Activated CD4-positive, alpha-beta T cell treated with anti-CD3 and anti-CD28 coated beads, Interleukin-2, amount 50 U/mL, for 1 hour (primary cell): ENCODE results near the gene PCLO.

Experiments used
- DNase-seq: peaks from one replicate; pipeline ENCODE4 v3.0.0-alpha.2; 2020

The PCLO gene, protein sequence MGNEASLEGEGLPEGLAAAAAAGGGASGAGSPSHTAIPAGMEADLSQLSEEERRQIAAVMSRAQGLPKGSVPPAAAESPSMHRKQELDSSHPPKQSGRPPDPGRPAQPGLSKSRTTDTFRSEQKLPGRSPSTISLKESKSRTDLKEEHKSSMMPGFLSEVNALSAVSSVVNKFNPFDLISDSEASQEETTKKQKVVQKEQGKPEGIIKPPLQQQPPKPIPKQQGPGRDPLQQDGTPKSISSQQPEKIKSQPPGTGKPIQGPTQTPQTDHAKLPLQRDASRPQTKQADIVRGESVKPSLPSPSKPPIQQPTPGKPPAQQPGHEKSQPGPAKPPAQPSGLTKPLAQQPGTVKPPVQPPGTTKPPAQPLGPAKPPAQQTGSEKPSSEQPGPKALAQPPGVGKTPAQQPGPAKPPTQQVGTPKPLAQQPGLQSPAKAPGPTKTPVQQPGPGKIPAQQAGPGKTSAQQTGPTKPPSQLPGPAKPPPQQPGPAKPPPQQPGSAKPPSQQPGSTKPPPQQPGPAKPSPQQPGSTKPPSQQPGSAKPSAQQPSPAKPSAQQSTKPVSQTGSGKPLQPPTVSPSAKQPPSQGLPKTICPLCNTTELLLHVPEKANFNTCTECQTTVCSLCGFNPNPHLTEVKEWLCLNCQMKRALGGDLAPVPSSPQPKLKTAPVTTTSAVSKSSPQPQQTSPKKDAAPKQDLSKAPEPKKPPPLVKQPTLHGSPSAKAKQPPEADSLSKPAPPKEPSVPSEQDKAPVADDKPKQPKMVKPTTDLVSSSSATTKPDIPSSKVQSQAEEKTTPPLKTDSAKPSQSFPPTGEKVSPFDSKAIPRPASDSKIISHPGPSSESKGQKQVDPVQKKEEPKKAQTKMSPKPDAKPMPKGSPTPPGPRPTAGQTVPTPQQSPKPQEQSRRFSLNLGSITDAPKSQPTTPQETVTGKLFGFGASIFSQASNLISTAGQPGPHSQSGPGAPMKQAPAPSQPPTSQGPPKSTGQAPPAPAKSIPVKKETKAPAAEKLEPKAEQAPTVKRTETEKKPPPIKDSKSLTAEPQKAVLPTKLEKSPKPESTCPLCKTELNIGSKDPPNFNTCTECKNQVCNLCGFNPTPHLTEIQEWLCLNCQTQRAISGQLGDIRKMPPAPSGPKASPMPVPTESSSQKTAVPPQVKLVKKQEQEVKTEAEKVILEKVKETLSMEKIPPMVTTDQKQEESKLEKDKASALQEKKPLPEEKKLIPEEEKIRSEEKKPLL (N-terminal part only)

DNA sequence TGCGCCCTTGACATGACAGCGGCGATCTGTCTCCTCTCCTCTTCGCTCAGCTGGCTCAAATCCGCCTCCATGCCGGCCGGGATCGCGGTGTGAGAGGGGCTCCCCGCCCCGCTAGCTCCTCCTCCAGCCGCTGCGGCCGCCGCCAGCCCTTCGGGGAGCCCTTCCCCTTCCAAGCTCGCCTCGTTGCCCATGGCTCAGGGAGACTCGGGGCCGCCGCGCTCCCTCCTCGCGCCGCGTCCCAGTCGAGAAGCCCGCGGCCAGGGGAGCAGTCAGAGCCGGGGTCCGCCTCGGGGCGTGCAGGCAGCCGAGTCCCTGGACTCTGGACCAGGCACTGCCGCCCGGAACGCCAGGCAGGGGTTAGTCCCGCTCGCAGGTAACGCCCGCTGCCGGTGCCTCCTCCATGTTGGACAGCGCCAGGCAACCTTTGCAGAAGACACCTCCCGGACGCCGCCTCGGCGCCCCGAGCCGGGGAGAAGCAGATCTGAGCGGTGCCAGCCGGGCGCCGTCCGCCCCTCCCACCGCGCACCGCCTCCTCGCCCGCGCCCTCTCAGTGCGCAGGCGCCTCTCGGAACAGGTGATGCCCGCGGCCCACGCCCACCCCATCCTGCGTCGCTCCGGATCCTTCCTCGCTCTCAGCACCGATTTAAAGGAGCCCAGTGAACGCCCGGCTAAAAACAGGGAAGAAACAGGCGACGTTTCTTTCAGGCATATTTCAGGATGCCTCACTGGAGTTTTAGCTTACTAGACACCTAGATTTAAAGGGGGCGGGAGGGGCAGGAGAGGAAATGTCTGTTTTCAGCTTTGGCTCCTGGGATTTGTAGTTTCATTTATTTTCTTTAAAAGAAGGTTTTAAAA, at the start of gene PCLO:
Gene PCLO, minus strand, starts transcription at position 483 of the 855 bp plus-strand sequence. Its CDS starts 292 bp downstream, at position 191.
- peak; percentile 15 for DNase-seq

DNA sequence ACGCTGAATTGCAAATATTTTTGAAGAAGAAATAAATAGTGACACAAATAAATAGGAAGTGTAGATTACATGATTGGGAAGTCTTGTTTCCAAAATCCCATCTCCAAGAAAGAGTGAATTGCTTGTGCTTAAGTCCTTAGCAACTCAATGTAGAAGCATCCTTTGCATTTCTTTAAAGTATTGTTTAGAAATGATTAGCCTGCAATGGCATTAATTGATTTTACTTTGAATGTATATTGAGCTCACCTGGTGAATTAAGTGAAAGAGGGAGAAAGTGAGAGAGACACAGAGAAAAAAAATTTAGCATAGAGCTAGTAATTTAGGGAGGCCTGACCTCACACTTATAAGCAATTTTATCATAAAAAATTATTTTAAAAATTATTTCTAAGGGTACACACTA, 49.0 kb upstream of the PCLO start:
- DNase-seq, result no peak

DNA sequence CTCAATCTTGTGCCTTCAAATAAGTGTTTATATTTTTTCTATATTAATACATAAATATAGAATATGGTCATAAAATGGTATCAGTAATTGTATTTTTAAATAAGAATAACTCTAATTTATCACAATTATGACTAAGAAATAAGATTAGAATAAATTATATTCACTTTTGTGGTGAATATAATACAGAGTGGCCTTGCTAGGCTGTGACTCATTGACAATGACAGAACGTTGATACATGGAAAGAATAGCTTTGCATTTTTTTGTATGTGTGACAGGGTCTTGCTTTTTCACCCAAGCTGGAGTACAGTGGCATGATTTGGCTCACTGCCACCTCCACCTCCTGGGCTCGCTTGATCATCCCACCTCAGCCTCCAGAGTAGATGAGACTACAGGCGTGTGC, 47.8 kb upstream of the PCLO start:
- no peak for DNase-seq

DNA sequence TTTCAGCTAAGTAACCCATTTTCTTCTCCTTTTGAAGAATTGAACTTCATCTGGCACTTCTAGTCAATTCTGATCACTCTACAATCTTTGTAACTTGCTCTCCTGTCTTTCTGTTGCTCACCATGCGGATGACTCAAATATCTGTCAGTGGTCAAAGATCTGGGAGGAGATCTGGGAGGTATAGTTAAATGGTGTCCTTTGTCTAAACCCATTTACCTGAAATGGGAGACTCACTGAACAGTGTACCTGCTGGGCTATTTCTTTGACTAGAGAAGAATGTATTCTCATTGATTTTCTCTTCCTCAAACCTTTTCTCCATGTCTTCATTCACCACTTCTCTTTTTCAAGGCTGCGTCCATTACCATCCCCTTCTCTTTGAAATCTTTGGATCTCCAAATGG, 42.0 kb upstream of the PCLO start:
- no peak for DNase-seq

DNA sequence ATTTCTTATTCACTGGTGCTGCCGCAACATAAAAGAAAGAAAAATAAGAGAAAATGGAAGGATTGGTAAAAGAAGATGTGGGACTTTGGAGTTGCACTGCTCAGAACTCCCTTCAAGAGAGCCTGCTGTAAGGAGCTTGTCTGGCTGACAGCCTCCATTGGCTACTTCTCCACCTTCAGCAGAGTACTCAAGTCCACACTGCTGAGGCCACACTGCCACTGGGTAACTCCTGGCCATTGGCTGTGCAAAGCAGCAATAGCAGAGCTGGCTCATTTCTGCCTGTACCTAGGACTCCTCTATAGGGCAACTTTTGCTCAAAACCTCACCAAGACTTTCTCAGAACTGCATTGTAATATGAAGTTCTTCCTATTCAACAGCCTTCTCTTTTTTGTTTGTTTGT, 38.7 kb upstream of the PCLO start:
- no peak for DNase-seq

DNA sequence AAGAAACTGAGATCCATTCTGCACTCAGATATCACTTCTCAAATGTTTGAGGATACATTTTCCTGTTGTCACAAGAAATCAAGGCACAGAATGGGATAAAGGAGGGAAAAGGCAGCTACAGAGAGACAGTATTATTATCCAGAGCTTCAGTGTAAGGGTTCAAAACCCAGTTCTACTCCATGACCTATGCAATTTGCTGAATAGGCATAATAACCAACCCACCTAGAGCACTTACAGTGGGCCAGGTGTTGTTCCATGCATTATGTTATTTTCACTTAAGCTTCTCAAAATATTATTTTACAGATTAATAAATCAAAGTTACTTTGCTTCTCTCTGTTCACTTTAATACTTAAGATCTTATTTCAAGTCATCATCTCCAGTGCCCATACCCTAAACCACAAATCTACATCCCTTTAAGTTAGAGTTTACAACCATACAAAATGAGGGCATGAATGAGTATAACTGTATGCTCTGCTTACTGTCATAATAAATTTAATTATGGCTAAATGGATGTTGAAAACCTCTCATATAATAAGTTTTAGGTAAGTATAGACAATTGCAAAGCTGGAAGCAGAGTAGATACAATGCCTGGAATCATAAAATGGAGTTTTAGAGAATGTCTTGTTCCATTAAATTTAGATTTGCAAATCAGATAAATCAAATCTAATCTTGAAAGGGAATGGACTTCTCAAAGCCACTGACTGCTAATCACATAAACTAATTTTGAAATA, 28.1 kb upstream of the PCLO start:
- DNase-seq, result no peak

DNA sequence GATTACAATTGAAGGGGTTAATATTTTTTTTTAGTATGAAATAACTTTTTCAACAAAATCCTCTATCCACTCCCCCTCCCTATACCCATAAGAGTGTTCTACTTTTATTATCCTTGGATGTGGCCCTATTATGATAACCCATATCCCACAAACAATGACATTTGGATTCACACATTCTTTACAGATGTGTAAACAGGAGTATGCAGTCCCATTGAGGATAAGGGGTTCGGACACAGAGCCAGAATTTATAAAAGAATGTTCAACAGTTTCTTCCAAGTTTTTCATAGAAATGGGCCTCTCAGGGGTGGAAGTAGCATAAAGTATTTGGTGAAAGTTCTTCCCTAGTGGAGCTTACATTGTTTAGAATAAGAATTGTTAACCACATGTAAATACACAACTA, 16.1 kb upstream of the PCLO start:
- no peak for DNase-seq

DNA sequence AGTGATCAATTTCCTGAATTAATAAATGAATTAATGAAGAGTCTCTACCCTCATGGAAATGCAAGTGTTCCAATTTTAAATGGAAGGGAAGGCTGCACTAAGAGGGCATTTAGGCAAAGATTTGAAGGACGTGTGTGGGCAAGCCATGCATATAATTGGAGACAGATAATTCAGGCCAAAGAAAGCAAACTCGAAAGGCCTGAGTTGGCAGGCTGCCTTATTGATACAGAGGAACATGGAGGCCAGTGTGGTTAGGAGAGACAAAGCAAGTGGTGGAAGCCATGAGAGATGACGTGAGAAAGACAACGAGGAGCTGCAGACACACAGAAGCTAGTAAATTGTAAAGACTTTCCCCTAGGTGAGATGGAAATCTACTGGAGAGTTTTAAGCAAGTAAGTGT, 15.4 kb upstream of the PCLO start:
- no peak for DNase-seq

DNA sequence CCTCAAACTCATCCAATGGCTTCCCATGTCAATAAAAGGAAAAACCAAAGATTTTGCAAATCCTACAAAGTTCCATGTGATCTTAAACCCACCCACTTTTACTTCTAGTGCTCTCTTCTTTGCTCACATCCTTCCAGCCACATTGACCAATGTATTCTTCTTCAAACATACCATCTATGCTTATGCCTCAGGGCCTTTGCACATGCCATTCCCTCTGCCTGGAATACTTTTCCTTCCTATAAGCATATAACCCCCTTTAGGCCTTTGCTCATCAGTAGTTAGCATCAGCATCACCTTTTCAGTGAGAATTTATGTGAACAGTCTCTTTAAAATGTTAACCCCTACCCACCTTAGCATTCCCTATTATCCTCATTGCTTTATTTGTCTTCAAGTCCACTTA, 11.0 kb upstream of the PCLO start:
- no peak for DNase-seq

DNA sequence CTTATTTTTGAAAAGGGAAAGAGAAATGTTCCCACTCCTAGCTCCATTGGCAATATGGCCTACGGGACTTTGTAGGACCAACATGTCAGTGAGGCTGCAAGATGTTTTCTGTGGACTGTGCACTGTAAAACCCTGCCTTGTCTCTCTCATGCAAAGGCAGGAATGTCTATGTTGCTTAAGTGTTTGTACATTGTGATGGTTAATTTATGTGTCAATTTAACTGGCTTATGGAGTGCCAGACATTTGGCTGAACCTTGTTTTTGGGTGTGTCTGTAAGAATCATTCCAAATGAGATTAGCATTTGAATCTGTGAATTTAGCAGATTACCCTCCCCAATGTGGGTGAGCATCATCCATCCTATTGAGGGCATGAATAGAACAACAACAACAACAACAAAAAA, 4.1 kb upstream of the PCLO start:
- no peak for DNase-seq

DNA sequence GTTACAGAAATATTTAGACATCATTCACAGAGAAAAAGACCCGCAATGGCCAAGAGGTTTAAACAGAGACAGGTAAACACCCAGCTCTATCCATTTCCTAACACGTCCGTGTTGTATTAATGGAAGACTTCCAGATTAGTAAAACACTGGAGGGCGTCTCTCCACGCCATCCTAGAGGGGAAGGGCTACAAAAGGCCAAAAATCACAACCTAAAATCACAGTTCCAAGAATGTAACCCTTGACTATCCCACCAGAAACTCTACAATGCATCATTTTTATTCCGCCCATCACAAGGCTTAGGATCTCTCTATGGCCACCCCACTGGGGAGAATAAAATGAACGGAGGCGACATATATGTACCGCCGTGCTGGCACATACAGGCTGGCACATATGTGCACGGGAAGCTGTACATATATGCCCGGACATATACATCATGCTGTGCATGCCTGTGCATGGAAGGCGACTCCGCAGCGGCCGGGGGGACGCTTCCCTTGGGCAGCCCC, 734 bp downstream of the PCLO start:
- DNase-seq, result no peak

DNA sequence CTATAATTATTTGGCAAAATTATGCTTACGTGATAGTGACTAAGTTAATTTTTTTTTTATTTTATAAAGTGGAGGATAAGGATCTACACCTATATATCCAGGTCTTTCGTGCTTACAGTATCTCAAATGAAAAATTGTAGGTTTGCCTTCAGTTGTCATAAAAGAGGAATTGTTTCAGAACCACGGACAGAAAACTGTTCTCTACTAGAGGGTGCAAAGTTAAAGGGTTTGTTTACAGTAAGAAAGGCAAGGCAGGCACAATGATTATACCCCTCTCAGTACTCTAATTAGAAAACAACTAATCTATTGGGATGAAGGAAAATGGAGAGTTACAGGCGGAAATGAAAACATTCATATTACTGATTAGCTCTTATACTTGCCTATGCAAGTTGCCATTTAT, 1.5 kb downstream of the PCLO start:
- DNase-seq, result no peak

DNA sequence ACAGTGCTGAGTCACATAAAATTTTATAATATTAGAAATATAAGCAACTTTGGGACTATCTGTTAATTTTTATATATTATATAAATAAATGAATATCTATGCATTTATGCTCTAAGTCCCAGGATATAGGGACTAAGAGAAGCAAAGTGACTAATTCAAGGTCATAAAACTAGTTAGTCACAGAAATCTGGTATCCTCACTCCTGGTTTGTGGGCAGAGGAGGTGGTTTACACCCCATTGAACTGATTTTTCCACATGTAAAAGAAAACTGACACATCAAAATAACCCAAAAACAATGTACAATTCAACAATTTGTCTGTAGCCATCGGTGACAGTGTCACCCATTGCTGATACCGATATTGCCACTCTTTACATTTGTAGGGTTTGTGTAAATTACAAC, 3.0 kb downstream of the PCLO start:
- DNase-seq, result no peak

DNA sequence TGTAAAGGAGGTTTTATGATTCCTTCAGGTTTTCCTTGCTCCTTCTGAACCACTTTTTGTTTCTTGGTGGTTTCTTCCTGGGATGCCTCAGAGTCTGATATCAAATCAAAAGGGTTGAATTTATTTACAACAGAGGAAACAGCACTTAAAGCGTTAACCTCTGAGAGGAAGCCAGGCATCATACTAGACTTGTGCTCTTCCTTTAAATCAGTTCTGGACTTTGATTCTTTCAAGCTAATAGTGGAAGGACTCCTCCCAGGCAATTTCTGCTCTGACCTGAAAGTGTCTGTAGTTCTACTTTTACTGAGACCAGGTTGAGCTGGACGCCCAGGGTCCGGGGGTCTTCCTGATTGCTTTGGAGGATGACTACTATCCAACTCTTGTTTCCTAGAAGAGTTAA, 6.7 kb downstream of the PCLO start:
- DNase-seq, result no peak

DNA sequence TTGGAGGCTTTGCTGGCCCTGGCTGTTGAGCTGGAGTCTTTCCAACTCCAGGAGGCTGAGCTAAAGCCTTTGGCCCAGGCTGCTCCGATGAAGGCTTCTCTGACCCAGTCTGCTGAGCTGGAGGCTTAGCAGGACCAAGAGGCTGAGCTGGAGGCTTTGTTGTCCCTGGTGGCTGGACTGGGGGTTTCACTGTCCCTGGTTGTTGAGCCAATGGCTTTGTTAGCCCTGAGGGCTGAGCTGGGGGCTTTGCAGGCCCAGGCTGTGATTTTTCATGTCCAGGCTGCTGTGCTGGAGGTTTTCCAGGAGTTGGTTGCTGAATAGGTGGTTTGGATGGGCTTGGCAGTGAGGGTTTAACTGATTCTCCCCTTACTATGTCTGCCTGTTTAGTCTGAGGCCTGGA, 7.3 kb downstream of the PCLO start:
- DNase-seq, result no peak

DNA sequence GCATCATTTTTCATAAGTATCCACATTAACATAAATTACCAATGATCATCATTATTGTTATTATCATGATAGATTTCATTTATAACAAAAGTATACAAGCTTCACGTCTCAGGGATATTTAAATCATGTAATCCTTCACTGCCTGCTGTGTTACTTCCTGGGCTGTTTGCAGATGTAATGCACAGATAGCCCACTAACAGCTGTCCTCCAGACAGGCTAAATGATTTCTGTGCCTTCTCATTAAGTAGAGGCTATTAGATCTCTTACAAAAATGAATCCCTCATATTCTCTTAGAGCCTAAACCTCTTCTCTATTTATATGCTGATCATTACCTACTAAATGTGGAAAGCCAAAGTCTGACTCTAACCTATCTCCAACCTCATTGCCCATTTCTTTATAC, 9.3 kb downstream of the PCLO start:
- no peak for DNase-seq

DNA sequence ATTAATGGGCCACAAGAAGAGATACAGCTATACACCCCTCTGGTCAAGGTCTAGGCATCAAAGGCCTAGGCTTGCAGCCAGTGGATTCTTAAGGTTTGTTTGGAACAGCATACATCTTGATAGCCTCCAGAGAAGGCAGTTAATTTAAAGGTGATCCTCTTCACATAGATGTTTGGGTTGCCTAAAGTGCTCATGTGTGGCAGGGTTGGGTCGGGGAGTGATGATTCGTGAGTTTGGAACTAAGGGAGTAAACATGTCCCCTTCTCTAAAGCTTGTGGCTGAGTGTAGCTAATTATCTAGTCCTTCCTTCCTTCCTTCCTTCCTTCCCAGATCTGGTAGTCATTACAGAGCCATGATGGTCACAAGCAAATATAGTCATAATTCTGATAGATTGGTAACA, 12.4 kb downstream of the PCLO start:
- no peak for DNase-seq

DNA sequence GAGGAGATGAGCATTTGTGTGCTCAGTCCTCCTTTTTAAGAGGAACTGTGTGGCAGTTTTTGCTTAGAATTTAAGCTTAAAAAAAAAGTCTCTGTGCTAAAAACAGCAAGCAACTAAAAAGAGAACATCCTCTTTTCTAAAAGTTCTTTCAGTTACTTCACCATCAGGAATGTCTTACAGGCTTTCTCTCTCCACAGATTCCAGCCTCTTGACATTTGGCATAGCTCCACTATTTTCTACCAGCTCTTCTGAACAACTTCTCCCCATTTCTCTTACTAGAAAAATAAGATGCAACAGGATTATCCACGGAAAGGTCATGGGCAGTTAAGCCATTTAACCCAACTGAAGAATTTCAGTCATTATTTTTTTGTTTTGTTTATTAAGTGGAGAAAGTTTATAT, 13.2 kb downstream of the PCLO start:
- no peak for DNase-seq

DNA sequence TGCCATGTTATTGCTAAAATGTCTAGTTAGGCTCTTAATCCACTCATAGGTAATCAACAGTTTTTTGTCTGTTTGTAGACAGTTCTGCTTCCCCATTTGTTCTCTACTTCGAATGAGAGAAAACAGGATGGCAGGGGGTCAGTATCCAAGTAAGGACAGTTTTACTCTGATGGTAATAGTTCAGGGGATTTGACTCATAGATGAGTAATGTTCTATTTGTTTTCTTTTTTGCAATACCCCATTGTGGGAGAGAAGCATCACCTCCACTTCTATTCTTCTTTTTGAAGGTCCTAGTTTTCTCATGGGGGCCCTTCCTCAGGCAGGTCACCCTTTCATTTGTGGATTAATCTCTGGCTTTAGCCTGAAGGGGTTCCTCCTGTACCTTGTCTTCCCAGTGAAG, 13.9 kb downstream of the PCLO start:
- DNase-seq, result no peak

DNA sequence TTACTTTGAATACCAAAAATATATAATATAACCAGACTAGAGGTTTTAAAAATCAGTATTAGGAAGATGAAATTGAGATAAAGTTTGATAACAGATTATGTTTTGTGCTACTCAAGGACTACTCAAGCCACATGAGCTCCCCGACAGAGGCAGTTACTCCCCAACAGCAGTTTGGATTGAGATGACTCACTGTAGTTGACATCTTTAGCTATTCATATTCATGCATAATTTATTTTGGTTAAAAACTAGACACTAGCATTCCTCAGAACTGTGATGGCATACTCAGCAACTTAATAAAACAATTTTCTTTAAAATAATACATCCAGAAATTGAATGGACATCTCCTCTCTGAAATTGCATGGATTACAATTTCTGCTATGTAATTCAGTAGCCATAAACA, 19.6 kb downstream of the PCLO start:
- no peak for DNase-seq

DNA sequence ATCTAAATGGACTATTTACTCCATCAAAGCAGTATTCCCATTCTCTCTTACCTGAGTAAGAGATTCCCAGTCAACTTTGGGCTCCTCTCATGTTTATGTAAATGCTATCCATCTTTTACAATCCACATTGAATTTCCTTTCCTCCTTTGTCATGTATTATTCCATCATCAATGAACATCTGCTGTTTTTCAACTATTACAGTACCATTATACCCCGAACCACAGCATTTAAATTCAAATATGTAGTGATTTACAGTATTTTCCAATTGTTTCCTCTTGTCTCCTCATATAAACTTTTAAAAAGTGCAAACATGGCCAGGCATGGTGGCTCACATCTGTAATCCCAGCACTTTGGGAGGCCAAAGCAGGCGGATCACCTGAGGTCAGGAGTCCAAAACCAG, 20.3 kb downstream of the PCLO start:
- DNase-seq, result no peak

DNA sequence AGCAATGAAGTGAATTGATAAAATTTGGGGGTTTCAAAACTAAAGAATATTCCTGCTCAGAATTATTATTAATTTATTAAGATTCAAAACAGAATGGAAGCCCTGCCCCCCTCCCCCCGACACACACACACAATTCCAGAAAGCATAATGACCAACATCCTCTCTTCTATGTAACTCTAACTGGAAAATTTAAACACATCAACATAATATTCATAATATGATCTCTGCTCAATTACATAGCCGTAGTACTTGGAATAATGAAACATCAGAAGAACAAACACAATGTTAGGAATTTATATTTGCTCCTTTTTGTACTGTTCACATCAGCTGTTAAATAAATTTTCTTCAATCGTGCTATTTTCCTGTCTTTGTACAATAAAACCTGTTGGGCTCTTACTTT, 20.8 kb downstream of the PCLO start:
- no peak for DNase-seq
